ENCODE measurements around the gene BRD7.

DNA sequence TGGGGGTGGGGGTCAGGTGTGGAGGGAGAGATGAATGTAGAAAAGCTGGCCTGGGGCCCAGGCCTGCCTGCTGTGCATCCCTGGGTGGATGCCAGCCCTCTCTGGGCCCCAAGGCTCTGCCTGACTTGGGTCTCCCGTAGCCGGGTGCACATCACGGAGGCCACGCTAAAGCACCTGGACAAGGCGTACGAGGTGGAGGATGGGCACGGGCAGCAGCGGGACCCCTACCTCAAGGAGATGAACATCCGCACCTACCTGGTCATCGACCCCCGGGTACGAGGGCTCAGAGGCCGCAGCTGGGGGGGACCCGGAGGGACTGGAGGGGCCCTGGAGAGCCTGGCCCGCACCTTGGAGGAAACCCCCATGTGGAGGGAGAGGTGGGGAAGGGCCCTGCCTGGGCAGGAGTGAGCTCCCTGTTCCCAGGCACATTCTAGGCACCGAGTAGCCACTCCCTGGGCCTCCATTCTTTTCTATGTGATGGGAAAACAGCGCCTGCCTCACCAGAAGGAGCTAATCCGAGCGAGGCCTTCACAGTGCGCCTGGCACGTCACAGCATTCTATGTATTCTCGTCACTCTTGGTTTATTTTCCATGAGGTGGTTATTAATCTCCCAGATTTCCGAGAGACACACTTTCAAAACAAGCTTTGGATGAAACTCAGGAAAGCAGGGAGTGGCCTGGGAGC, 67.7 kb downstream of the BRD7 start:
- TF ChIP-seq, protein P1, sequence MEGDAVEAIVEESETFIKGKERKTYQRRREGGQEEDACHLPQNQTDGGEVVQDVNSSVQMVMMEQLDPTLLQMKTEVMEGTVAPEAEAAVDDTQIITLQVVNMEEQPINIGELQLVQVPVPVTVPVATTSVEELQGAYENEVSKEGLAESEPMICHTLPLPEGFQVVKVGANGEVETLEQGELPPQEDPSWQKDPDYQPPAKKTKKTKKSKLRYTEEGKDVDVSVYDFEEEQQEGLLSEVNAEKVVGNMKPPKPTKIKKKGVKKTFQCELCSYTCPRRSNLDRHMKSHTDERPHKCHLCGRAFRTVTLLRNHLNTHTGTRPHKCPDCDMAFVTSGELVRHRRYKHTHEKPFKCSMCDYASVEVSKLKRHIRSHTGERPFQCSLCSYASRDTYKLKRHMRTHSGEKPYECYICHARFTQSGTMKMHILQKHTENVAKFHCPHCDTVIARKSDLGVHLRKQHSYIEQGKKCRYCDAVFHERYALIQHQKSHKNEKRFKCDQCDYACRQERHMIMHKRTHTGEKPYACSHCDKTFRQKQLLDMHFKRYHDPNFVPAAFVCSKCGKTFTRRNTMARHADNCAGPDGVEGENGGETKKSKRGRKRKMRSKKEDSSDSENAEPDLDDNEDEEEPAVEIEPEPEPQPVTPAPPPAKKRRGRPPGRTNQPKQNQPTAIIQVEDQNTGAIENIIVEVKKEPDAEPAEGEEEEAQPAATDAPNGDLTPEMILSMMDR (conservative IDR thresholded peaks at IDR 0.05; ENCODE audit: low read depth, low read length), result no peak
- no peak for TF ChIP-seq EZH2 (IDR thresholded peaks at IDR 0.05; ENCODE audit: low read length, unreplicated experiment)

All from PC-3 (cell line).